Measurements from ENCODE around the gene RASA4B. TPM values are rescaled to one million over a fixed set of nuclear protein-coding genes. Genes with fewer than 3 reads are reported as not detected.

RASA4B gene
- total RNA-seq, 1 experiment from 2014 or later: 6.0 TPM

GRCh38 chr7:102464577-102465280, 52.8 kb downstream of the RASA4B start, which contains the start of the genes ALKBH4 and LRWD1 (continued):
- no peak for TF ChIP-seq EZH2phosphoT487 (IDR thresholded peaks at IDR 0.05; ENCODE audit: borderline replicate concordance)
- TF ChIP-seq JUND (IDR thresholded peaks at IDR 0.05): no peak
- TF ChIP-seq SP1 (IDR thresholded peaks at IDR 0.05; ENCODE audit: low read depth): no peak
- TF ChIP-seq SRF (IDR thresholded peaks at IDR 0.05; ENCODE audit: low read depth): no peak
- TF ChIP-seq ZBTB33 (IDR thresholded peaks at IDR 0.05; ENCODE audit: extremely low read depth, insufficient replicate concordance, low read length): peak; percentile 19
- no peak for TF ChIP-seq TCF7L2 (IDR thresholded peaks at IDR 0.05; ENCODE audit: borderline replicate concordance, extremely low read depth, insufficient read depth, insufficient read length)
- no peak; the same call in 1 of the 2 replicates for TF ChIP-seq ELF1 (IDR thresholded peaks at IDR 0.05; ENCODE audit: borderline replicate concordance, low read depth)
- peak; percentile 90 for TF ChIP-seq POLR2A (IDR thresholded peaks at IDR 0.05; ENCODE audit: borderline replicate concordance, extremely low read depth, insufficient read depth, insufficient read length)
- peak; percentile 17; the same call in 1 of the 2 replicates for TF ChIP-seq RAD21 (IDR thresholded peaks at IDR 0.05; ENCODE audit: low read depth)
- TF ChIP-seq EGR1 (IDR thresholded peaks at IDR 0.05; ENCODE audit: low read depth): peak; percentile 98
- TF ChIP-seq YY1 (IDR thresholded peaks at IDR 0.05; ENCODE audit: extremely low read depth, insufficient replicate concordance, low read depth, low read length): peak; percentile 89
